Hindlimb muscle (tissue), 1 donor: Measurements from ENCODE around the gene GFRA1. TPM values are rescaled to one million over a fixed set of nuclear protein-coding genes. Genes with fewer than 3 reads are reported as not detected.
"Not testable (repeated sequence)": the region's sequence is repeated elsewhere in the genome, so short reads cannot be mapped to it uniquely, and the experiment has no call there.

Experiments
- DNase-seq: peaks from one replicate; pipeline ENCODE4 v3.0.0-alpha.2; 2013
- polyA plus RNA-seq: library from polyadenylated mRNA; unstranded; fragments of 120-200 nt; gene quantifications from one replicate; pipeline ENCODE4 v1.2.1, GENCODE V29; 2013; ENCODE audit not compliant: insufficient read length

The GFRA1 gene
- polyA plus RNA-seq, 1 donor, result 33.4 TPM

DNA sequence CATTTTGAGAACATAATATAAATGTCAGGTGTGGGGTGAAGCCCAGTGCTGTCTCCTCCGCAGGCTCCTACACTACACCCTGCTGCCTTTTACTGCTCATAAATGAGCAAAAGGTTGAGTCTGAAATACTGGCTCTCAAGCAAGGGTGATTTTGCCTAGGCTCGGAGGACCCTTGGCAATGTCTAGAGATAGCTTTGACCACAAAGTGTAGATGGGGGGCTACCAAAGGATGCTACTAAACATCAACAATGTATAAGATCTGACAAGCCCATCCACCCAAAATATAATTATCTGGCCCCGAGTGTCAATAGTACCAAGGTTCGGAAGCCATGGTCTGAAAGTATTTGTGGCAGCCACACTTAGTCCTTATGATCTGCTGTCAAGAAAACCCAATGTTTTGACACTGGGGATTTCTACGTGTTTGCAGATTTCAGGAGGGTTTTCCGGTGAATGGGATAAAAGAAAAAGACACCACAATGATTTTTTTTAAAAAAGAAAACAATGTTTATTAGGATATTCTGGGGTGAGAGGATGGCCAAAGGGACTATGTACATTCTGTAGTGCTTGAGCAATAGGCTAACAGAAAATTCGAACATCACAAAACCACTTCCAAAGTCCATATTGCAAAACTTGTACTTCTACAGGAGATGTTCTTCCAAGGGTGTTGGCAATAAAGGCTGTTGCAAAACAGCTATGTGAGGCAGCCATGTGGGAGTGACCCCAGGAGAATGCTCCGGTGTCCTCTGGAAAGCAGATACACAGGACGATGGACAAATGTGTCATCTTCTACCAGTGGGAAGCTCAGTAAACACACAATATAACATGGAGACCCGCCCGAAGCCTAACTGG, 216.3 kb downstream of the GFRA1 start:
- no peak for DNase-seq

DNA sequence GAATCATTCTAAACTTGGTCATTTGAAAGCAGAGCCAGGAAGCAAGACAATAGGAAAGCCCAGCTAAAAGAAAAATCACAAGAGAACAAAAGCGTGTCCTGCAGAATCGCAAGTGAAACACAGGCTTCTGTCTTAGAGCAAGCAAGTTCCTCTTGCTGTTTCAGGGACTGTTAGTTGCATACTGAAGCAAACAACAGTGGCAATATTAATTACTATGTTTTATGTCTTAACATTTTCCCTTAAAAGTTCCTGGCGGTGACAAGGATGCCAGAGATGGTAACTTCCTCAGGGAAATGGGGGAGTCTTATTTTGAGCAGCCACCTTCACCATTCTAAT, 217.1 kb downstream of the GFRA1 start:
- DNase-seq, result no peak

DNA sequence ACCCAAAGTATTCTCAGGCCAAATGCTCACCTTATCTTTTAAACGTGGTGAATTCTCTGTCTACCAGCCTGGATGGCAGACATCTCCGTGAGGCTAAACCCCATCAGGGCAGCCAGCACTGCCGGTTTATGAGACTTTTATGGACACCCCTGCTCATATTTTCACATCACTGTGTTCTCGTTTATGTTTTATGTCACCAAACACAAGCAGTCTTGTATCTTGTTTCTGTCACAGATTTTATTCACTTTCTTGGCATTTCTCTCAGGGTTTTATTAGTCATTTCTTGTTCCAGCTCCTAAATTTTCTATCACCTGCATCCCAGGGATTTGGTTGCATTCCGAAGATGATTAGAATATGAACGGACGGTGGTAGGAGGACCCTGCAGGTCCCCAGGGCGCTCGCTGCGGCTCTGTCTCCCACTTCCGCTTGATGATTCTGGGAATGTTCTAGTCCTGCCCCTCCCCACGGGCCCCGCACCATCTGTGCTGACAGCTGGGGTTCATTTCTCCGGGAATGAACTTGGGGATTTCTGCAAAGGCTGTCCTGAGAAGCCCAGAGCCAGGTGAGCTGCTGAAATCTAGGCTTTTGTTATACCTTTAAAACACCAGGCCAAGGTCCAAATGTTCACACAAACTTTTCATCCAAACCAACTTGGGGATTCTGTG, 217.6 kb downstream of the GFRA1 start:
- DNase-seq, result peak; percentile 32

DNA sequence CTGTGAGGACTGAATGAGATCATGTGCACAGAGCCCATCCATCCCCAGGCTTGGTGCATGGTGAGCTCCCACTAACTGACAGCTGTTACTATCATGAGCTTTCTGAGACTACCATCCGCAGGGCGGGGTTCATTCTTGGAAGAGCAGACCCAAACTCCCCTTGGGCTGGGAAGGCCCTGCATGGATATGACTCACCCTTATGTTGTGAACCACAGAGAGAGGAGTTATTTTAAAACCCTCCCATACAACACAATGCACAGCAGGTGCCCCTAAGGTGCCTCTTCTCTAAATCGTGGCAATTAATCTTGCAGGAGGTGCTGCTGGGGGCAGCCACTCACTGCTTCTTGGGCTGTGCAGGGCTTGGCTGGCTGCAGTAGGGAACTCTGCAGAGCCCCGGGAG, 219.1 kb downstream of the GFRA1 start:
- no peak for DNase-seq

DNA sequence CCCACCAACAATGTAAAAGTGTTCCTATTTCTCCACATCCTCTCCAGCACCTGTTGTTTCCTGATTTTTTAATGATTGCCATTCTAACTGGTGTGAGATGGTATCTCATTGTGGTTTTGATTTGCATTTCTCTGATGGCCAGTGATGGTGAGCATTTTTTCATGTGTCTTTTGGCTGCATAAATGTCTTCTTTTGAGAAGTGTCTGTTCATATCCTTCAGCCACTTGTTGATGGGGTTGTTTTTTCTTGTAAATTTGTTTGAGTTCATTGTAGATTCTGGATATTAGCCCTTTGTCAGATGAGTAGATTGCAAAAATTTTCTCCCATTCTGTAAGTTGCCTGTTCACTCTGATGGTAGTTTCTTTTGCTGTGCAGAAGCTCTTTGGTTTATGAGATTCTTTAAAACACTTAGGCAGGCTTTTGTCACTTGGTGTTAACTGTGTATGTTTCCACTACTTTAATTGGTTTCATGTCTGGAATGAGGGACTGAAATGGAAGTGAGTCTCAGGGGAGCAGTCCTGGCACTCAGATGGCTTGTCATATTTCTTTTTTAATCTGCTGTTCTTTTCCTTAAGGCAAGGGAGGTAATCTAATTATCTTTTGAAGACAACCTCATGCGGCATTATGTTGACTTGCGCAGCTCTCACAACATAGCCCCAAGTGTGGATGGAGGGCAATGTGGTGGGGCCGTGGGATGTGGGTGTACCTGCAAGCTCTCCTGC, 219.8 kb downstream of the GFRA1 start:
- not testable (repeated sequence) for DNase-seq

DNA sequence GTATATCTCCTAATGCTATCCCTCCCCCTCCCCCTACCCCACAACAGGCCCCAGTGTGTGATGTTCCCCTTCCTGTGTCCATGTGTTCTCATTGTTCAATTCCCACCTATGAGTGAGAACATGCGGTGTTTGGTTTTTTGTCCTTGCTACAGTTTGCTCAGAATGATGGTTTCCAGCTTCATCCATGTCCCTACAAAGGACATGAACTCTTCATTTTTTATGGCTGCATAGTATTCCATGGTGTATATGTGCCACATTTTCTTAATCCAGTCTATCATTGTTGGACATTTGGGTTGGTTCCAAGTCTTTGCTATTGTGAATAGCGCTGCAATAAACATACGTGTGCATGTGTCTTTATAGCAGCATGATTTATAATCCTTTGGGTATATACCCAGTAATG, 220.5 kb downstream of the GFRA1 start:
- not testable (repeated sequence) for DNase-seq

DNA sequence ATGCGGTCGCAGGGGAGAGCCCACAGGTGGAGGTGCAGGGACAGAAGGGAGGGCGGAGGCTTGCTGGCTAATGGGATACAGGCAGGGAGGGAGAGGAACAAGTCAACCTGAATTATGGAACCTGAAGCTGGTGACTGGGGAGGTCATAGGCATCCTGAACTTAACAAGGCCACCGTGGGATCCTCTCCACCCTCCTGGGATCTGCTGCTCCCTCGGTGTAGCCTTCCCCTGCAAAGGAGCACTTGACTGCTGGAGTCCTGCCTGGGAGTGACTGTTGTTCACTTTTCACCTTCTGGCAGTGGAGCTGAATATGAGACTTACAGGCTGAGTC, 223.1 kb downstream of the GFRA1 start:
- DNase-seq, result no peak

DNA sequence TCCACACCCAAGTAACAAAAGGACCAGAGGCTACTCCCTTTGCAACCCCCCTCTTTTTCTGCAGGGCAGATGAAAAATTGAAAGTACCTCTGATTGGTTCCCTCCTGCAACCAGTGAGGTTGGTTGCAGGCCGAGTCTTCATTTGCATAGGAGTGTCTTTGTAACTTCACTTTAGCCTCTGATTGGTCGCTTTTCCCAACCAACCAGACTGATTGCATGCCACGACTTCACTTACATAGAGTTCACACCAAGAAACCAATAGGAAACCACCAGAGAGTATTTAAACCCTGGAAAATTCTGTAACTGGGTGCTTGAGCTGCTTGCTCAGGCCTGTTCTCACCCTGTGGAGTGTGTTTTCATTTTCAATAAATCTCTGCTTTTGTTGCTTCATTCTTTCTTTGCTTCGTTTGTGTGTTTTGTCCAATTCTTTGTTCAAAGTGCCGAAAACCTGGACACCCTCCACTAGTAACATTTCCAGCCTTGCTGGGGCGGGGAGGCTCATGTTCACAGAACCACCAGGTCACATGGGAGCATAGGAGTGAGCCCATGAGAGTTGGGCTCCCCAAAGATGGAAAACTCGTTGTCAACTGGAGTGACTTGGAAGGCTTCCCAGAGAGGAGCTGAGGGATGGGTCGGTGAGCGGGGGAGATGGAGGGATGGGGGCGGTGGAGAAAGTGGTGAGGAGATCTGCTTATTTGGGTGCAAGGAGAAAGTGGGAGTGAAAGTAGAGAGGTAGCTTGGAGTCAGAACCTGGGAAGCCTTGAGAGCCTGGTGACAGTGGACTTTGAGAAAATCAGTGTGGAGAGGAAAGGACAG, 223.6 kb downstream of the GFRA1 start:
- no peak for DNase-seq

DNA sequence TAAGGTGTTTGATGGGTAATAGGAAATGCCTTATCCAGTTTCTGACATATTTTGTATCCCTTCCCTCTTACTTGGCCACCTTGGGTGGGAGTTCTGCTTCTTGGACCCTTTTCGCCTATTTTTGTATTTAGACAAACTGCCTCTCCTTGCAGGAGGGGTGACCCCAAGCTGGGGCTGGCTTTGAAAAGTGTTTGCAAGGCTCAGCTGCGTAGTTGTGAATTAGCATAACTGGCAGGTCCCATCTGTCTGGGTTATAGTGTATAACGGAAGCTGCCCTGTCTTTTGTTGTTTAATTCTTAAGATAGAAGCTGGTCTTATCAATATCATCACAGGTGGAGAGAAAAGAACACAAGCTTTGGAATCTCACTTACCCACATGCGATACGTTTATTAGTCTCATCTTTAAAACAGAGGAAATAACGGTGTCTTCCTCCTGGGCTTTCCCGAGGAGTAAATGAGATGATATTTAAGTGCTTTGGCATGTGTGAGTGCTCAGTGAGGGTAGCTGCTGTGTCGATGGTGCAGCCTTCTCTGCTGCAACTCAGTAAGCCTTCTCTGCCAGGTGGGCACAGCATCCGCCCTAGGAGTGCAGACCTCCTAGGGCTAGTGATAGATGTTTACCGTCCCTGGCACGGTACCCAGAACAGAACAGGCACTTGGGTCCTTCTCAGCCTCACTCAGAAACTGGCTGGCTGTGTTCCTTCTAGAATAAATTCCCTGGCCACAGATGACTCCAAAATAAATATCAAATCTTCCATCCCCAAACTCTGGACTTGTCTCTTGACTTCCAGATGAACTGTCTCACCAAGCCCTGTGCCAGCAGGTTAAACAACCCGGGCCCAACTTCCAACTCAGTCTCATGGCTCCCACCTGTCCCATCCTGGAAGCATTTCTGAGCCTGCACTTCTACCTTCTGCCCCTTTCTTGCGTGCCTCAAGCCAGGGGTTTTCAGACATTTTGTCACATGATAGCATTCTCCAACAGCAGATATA, 227.3 kb downstream of the GFRA1 start:
- no peak for DNase-seq

DNA sequence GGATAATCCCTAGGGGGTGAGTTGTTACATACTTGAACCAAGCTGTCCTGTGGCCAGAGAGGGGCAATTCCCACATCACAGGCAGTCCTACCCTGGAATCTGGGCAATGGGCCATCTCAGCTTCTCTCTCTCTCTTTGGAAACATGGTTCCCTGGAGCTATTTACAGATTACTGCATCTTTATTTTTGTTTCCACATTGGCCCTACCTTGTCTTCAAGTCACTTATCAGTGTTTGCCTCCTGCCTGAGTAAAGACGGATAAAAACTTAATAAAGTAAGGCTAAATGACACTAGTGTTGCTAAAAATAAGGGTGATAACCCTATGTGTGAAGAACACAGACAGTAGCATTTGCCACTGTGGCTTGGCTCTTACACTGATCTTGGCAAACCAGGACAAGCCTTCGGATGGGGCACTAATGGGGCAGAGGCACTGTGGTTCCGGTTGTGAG, 228.2 kb downstream of the GFRA1 start:
- DNase-seq, result no peak

DNA sequence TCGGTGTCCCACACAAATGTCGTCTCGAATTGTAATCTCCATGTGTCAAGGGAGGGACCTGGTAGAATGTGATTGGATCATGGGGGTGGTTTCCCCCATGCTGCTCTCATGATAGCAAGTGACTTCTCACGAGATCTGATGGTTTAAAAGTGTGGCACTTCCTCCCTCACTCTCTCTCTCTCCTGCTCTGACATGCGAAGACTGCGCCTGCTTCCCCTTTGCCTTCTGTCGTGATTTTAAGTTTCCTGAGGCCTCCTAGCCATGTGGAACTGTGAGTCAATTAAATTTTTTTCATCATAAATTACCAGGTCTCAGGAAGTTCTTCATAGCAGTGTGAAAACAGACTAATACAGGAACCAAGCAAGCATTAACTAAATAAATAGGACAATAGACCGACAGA, 229.1 kb downstream of the GFRA1 start:
- no peak for DNase-seq

DNA sequence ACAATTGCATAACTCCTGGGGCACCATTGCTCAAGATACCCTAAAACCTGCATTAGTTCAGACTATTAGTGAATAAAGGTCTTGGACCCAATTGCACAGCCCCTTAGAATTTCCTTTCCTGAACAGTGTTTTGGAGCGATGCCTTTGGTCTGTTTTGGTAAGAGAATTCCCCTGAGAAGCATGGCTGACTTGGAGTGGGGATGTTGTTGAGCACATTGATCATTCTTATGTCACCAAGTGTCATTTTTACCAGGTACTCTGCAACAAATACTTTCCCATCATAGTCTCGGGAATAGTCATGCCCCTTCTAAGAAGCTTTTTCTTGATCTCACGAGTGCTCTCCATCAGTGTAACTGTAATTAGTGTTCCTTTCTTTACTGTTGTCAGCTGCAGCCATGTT, 229.7 kb downstream of the GFRA1 start:
- DNase-seq, result no peak

DNA sequence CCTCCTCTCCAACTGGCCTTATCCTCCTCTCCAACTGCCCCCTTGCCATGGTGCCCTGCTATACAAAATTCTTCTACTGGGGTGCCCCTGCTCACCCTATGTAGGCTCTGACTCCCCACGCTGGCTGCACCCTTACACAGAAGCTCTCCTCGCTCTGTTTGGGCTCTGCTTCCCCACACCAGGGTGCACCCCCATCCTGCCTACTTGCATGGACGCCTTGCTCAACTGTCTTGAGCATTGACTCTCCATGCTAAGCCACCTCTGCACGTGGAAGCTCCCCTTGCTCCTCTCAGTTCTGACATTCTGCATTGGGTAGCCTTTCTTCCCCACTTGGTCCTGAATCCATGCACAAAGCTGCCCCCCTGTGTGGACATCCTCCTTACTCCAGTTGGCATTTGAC, 231.1 kb downstream of the GFRA1 start:
- DNase-seq, result no peak

DNA sequence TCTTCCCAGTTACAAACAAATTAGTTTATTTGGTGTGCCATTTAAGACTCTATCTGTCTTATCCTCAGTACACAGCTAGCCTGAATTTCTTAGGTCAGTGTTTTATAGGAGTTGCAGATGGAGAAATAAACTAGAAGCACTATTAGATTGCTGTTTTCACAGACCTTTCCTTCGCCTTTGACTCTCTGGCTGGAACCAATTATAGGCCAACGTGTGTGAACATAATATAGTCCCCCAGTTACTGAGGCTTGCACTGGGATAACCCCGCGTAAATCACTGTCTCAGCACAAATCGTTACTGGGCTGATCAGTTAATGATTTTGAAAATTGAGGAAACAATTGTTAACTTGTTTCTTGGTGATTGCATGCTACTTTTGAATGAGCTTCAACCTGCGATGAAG, 233.4 kb downstream of the GFRA1 start:
- DNase-seq, result no peak

DNA sequence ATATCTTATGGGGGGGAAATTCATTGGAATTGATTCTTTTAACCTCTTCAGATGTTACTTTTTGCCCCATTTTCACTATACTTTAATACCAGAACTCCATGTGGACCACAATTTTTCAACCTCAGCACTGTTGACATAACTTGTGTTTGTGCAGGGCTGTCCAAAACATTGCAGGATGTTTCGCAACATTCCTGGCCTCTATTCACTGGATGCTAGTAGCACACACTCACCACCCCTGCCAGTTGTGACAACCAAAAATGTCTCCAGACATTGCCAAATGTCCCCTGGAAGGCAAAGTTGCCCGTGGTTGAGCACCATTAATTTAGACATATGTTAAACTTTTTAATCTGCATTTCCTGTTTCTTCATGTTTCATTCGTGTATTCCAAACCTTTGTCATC, 234.7 kb downstream of the GFRA1 start:
- DNase-seq, result no peak

DNA sequence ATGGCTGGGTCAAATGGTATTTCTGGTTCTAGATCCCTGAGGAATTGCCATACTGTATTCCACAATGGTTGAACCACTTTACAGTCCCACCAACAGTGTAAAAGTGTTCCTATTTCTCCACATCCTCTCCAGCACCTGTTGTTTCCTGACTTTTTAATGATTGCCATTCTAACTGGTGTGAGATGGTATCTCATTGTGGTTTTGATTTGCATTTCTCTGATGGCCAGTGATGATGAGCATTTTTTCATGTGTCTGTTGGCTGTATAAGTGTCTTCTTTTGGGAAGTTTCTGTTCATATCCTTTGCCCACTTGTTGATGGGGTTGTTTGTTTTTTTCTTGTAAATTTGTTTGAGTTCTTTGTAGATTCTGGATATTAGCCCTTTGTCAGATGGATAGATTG, 237.6 kb downstream of the GFRA1 start:
- DNase-seq, result not testable (repeated sequence)

DNA sequence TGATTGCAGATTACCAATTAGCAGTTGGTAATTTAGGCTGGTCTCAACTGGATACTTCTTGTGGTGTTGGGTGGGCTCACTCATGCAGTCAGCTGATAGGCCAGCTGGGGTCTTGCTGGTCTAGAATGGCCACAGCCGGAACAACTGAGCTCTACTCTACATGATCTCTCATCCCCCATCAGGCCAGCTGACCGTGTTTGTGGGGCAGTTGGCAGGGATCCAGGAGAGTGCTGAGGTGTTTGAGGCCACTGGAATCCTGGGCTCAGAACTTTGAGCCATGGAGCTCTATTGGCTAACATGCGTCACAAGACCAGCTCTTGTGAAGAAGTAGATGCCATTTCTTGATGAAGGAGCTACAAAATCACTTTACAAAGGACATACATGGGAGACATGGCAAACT, 242.4 kb downstream of the GFRA1 start:
- DNase-seq, result no peak

DNA sequence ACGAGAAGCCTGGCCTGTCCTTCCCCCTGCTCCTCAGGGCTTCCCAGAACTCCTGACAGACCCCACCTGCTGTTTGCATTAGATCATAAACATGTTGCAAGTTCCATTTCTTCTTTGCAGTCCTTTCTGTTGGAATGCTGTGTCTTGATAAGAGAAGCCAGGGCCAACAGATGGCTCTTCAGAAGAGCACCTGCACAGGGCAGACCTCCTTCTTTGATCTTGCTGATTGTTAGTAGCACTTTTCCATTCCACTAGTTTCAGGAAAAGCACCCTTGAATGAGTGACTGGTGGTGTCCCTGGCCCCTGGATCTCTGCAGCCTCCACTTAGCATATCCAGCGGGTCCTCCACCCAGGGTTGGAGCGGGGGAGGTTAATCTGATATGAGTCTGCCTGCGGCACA, 243.2 kb downstream of the GFRA1 start:
- no peak for DNase-seq

DNA sequence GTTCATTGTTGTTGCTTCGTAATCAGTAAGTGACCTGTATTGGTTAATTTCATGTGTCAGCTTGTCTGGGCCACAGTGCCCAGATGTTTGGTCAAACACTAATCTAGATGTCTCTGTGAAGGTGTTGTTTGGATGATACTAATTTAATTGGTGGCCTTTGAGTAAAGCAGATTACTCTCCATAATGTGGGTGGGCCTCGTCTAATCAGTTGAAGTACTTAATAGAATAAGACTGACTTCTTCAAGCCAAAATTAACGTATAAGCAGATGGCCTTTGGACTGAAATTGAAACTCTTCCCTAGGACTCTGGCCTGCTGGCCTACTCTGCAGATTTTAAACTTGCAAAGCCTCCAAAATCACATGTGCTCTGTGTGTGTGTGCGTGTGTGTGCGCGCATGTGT, 245.7 kb downstream of the GFRA1 start:
- DNase-seq, result no peak

DNA sequence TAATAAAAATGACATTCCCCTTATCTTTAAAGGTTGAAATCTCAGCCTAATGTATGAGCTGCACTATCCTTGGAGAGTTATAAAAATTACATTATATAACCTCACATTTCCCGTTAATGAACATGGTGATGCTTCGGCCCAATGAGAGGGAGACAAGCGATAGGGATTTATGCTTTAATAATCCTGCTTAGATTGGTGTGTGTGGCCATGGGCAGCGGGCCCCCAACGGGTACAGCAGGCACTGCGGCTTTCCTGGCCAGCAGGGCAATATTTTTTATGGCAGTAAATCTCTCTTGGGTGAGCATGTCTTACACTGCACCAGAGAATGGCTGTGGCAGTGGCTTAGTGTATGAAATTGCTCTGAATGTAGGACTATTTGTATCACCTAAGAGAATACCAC, 246.3 kb downstream of the GFRA1 start:
- DNase-seq, result no peak

DNA sequence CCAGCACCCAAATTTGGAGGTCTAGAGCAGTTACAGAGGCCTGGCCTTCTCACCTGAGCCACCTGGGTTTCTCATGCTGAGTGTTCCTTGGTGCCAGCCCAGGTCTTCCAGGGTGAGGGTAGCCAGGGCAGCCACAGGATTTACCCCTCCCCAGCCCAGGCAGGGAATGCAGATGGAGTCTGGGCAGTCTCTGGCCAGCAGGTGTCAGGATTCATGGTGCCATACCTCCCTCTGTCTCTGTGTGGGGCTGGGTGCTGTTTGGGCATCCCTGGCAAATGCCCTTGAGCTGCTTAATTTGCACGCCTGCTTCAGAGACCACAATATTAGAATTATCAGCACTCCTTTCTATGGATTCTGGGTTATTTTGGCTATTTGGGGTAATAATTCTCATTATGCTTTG, 246.7 kb downstream of the GFRA1 start:
- no peak for DNase-seq
